Heart left ventricle (tissue), 16 donors: ENCODE results near the gene FAR2. TPM values are rescaled to one million over a fixed set of nuclear protein-coding genes. Genes with fewer than 3 reads are reported as not detected.

Experiments
- ATAC-seq, 4 donors: fragments of 200-7000 bp; cut with Tn5 transposase; one replicate each; pipeline ENCODE4 v1.9.1; 2020 to 2022; ENCODE audit warnings: moderate library complexity in 4 of 4, mild to moderate bottlenecking in 3 of 4, moderate number of reproducible peaks in 1 of 4
- DNase-seq, 5 donors: peaks; one replicate each; pipeline ENCODE4 v3.0.0-alpha.2; 2020
- H3K27ac ChIP-seq, 12 donors: fragments of 200-600 bp; sonication (generic) in 4 of 12; one replicate each; pipeline versions ENCODE4 v1.5.0 to v1.8.0; 2016 to 2022; ENCODE audit warnings: mild to moderate bottlenecking in 2 of 12
- H3K27me3 ChIP-seq, 9 donors: fragments of 200-600 bp; sonication (generic) in 2 of 9; one replicate each; pipeline versions ENCODE4 v1.5.1 to v1.8.0; 2016 to 2022; ENCODE audit warnings: mild to moderate bottlenecking in 3 of 9
- H3K36me3 ChIP-seq, 9 donors: fragments of 200-600 bp; sonication (generic) in 2 of 9; one replicate each; pipeline versions ENCODE4 v1.5.0 to v1.8.0; 2018 to 2022; ENCODE audit warnings: mild to moderate bottlenecking in 2 of 9
- H3K4me1 ChIP-seq, 12 donors: fragments of 200-600 bp; sonication (generic) in 4 of 12; one replicate each; pipeline versions ENCODE4 v1.5.0 to v1.8.0; 2016 to 2022; ENCODE audit warnings: mild to moderate bottlenecking in 3 of 12
- H3K4me3 ChIP-seq, 12 donors: fragments of 200-600 bp; sonication (generic) in 4 of 12; one replicate each; pipeline versions ENCODE4 v1.5.0 to v1.8.0; 2017 to 2022; ENCODE audit warnings: mild to moderate bottlenecking in 9 of 12, moderate library complexity in 4 of 12
- H3K9me3 ChIP-seq, 12 donors: fragments of 200-600 bp; sonication (generic) in 4 of 12; one replicate each; pipeline versions ENCODE4 v1.5.0 to v1.8.0; 2016 to 2022; ENCODE audit warnings: mild to moderate bottlenecking in 1 of 12
- POLR2A ChIP-seq, 2 donors: fragments of 450-650 bp; IDR thresholded peaks; one replicate each; pipeline ENCODE4 v1.6.1; 2017; ENCODE audit warnings: antibody characterized with exemption in 2 of 2, mild to moderate bottlenecking in 2 of 2, moderate library complexity in 2 of 2
- WGBS, 4 donors: extraction: QIAGEN DNeasy Blood & Tissue Kit in 2 of 4; methylation state at CpG; one replicate each; pipeline versions ENCODE4 v1.1.5 to v1.1.7; 2013 to 2018; 5-methylcytosine and 5-hydroxymethylcytosine counted together
- intact Hi-C, 10 donors: fragments of 100-400 bp; cut with DNase I; formaldehyde crosslinking; loops; one replicate each; pipeline versions ENCODE4 v1.11.1 to v1.14.2; 2022
- polyA plus RNA-seq, 2 donors: library from polyadenylated mRNA; stranded (reverse); fragments of 200-250 nt; gene quantifications; one replicate each; pipeline ENCODE4 v1.2.3, GENCODE V29; 2013
- total RNA-seq, 9 donors: library from RNA; depleted of rRNA in 2 of 9; stranded (reverse); fragments of >200 nt in 2 of 9; fragmentation: NEBNext Ultra II Directional in 3 of 9; extraction: Animal tissue kit (Norgen Biotek cat#: 25700) in 3 of 9; gene quantifications; one replicate each; pipeline versions ENCODE4 v1.1.0 to v1.2.4, GENCODE V29; 2016 to 2023
- TF ChIP-seq, protein P1 (sequence below), 12 donors: fragments of 200-600 bp; sonication (generic) in 4 of 12; IDR thresholded peaks; one replicate each; pipeline versions ENCODE4 v1.5.0 to v1.8.0; 2018 to 2022; ENCODE audit warnings: antibody characterized with exemption in 12 of 12, mild to moderate bottlenecking in 5 of 12
- donor health status: ischemic (EF 13 %, LVEDD 7.1; RV severe dilation, severe dysfunction).
- donor health status: healthy with polysubstance abuse.
- donor health status: DM: no; HTN: yes; CAD: no.
- donor health status: DM: no; HTN: no; CAD: no.
- donor health status: ischemic (EF 25% LVEDD 6.9; RV normal size, moderate dysfunction).
- donor health status: ischemic (EF 25% LVEDD 5.7; RV mildly dilated, moderate dysfunction).
- donor health status: healthy.
- donor health status: DM: yes; HTN: yes; CAD: no.
- donor health status: ischemic (EF 35%, LVEDD 5.7; RV mildly dilated, moderate dysfunction).
- donor health status: nonischemic (EF 11% LVEDD 7.7; RV severe dilation, severe dysfunction).
- donor health status: DM: yes; HTN: yes; CAD: no.
- donor health status: PGD.
- donor health status: ischemic (EF 29% LVEDD 5.4; RV normal size, mild dysfunction).
- donor health status: nonischemic (EF 23%, LVEDD 6.1; RV moderate dilation, normal function).

The FAR2 gene
- total and polyA plus RNA-seq, 11 donors, result 1.1 to 11.6 (median 3.0) TPM

- Histone ChIP-seq H3K27ac (peak overlapping the region in 1 of 12 donors; percentile 31), H3K9me3 (peaks cover 0 to 2% (median 0%) of the 10 kb centered on the region in 12 donors), H3K4me3 (no peak overlapping the region), H3K36me3 (no peaks in the 10 kb centered on the region), H3K27me3 (no peaks in the 10 kb centered on the region), H3K4me1 (peaks cover 0 to 34% (median 17%) of the 10 kb centered on the region in 12 donors)
- intact Hi-C loops, result no loop called here
- 51 to 76% (median 66%) methylated on average over 2 of the region's 2 CpGs for WGBS, 4 donors
- no peak for DNase-seq
- ATAC-seq, result no peak
- TF ChIP-seq POLR2A (IDR thresholded peaks at IDR 0.05), result no peak
- TF ChIP-seq, protein P1, sequence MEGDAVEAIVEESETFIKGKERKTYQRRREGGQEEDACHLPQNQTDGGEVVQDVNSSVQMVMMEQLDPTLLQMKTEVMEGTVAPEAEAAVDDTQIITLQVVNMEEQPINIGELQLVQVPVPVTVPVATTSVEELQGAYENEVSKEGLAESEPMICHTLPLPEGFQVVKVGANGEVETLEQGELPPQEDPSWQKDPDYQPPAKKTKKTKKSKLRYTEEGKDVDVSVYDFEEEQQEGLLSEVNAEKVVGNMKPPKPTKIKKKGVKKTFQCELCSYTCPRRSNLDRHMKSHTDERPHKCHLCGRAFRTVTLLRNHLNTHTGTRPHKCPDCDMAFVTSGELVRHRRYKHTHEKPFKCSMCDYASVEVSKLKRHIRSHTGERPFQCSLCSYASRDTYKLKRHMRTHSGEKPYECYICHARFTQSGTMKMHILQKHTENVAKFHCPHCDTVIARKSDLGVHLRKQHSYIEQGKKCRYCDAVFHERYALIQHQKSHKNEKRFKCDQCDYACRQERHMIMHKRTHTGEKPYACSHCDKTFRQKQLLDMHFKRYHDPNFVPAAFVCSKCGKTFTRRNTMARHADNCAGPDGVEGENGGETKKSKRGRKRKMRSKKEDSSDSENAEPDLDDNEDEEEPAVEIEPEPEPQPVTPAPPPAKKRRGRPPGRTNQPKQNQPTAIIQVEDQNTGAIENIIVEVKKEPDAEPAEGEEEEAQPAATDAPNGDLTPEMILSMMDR (IDR thresholded peaks at IDR 0.05), result no peak
These were observed 67.2 kb downstream of the FAR2 start for GRCh38 chr12:29216266-29216665.

DNA sequence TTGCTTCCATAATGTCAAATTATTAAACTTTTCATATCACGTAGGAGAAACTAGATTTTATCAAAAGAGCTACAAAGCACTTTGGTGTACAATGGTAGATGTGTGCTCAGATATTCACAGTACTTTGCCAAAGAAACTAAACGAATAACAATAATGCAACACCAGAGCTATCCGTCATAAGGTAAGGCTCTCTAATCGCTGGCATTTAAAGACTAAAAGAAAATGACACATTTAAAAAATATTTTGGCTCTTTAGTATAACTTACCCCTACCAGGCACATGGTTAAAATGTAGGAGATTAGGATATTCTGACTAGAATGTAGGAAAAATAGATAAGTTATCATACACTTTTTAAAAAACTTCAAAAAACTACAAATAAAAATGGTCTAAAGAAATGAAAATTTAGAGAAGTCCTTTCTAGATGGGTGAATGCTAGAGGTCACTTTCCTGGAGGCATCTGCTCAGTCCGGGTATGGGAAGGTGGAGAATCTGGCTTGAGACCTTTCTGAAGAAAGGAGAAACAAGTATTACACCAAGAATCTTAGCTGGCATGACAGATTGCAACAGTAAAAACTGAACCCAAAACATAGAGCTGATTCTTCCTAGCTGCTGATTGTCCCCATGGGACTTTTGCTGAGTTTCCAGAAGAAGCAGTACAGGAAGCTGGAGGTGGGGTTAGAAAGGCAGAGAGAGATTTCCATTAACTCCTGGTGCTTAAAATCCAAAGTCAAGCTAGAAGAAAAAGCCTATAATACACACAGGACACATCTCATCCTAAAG is 67.9 kb downstream of the FAR2 start:
- no peak overlapping the region for H3K4me3 ChIP-seq
- no peaks in the 10 kb centered on the region for H3K36me3 ChIP-seq
- peaks cover 0 to 30% (median 17%) of the 10 kb centered on the region in 12 donors for H3K4me1 ChIP-seq
- H3K27ac ChIP-seq, result peak overlapping the region in 5 of 12 donors; percentile 18 to 38 (median 26)
- peaks cover 0 to 9% (median 0%) of the 10 kb centered on the region in 12 donors for H3K9me3 ChIP-seq
- TF ChIP-seq, protein P1 (IDR thresholded peaks at IDR 0.05), result no peak
- no peak for TF ChIP-seq POLR2A (IDR thresholded peaks at IDR 0.05)
- DNase-seq (peak in 1 of 5 donors; percentile 29), ATAC-seq (peak in 3 of 4 donors; percentile 54 to 72 (median 69))
- WGBS, 4 donors, result 43 to 51% (median 47%) methylated on average over 5 of the region's 5 CpGs
- H3K27me3 ChIP-seq, result no peaks in the 10 kb centered on the region
- intact Hi-C loops, result no loop called here

DNA sequence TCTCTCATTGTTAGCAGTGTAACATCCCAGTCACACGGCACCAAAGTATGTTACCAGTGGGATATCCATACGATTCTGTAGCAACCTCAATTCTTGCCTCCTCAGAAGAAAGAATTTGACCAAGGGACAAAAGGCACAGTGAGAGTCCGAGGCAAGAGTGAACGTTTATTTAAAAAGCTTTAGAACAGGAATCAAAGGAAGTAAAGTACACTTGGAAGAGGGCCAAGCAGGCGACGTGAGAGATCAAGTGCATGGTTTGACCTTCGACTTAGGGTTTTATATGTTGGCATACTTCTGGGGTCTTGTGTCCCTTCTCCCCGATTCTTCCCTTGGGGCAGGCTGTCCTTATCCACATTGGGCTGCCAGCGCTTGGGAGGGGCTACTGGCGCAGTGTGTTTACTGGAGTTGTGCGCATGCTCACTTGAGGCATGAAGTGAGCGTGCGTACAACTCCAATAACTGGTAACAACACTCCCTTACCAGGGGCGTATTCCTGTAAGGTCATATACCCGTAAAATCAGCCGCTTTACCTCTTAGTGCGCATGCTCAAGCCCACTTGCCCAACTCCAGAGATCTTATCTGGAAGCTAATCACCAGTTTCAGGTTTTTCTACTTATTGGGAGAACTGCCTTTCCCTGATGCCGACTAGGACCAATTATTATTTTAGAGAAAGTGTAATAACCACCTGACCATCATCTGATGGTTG is 71.7 kb downstream of the FAR2 start:
- no peak for DNase-seq
- H3K27me3 ChIP-seq, result no peaks in the 10 kb centered on the region
- H3K9me3 ChIP-seq, result peaks cover 0 to 15% (median 0%) of the 10 kb centered on the region in 12 donors
- 90 to 91% (median 91%) methylated on average over 18 of the region's 18 CpGs for WGBS, 4 donors
- TF ChIP-seq, protein P1 (IDR thresholded peaks at IDR 0.05), result no peak
- no peak for TF ChIP-seq POLR2A (IDR thresholded peaks at IDR 0.05)
- H3K36me3 ChIP-seq, result no peaks in the 10 kb centered on the region
- no peak for ATAC-seq
- H3K4me1 ChIP-seq, result peaks cover 0 to 19% (median 7%) of the 10 kb centered on the region in 12 donors
- no peak overlapping the region for H3K4me3 ChIP-seq
- H3K27ac ChIP-seq, result no peak overlapping the region
- intact Hi-C loops, result loop anchor here in 1 of 10 donors (10.0 kb wide), 1 partner anchor 146 kb away; no protein-coding TSS in a partner anchor

- ATAC-seq (no peak), DNase-seq (no peak)
- Histone ChIP-seq H3K27ac (no peak overlapping the region), H3K4me3 (no peak overlapping the region), H3K9me3 (peaks cover 0 to 15% (median 0%) of the 10 kb centered on the region in 12 donors), H3K27me3 (no peaks in the 10 kb centered on the region), H3K36me3 (no peaks in the 10 kb centered on the region), H3K4me1 (peaks cover 0 to 7% (median 5%) of the 10 kb centered on the region in 12 donors)
- intact Hi-C loops, result loop anchor here in 1 of 10 donors (10.0 kb wide), 1 partner anchor 147 kb away; no protein-coding TSS in a partner anchor
- 87 to 95% (median 91%) methylated on average over 1 of the region's 1 CpG for WGBS, 4 donors
- no peak for TF ChIP-seq POLR2A (IDR thresholded peaks at IDR 0.05)
- TF ChIP-seq, protein P1 (IDR thresholded peaks at IDR 0.05), result no peak
These were observed 73.1 kb downstream of the FAR2 start for GRCh38 chr12:29222200-29222599.
